GM19468 (cell line): Measurements from ENCODE around the gene SGO2.

Experiments
- ATAC-seq: cut with Tn5 transposase; IDR thresholded peaks from one replicate; pipeline ENCODE4 v1.9.1; 2021; ENCODE audit warnings: mild to moderate bottlenecking, moderate library complexity, moderate number of reproducible peaks; ENCODE audit not compliant: unreplicated experiment; ENCODE audit errors: extremely low read depth

Gene SGO2, protein sequence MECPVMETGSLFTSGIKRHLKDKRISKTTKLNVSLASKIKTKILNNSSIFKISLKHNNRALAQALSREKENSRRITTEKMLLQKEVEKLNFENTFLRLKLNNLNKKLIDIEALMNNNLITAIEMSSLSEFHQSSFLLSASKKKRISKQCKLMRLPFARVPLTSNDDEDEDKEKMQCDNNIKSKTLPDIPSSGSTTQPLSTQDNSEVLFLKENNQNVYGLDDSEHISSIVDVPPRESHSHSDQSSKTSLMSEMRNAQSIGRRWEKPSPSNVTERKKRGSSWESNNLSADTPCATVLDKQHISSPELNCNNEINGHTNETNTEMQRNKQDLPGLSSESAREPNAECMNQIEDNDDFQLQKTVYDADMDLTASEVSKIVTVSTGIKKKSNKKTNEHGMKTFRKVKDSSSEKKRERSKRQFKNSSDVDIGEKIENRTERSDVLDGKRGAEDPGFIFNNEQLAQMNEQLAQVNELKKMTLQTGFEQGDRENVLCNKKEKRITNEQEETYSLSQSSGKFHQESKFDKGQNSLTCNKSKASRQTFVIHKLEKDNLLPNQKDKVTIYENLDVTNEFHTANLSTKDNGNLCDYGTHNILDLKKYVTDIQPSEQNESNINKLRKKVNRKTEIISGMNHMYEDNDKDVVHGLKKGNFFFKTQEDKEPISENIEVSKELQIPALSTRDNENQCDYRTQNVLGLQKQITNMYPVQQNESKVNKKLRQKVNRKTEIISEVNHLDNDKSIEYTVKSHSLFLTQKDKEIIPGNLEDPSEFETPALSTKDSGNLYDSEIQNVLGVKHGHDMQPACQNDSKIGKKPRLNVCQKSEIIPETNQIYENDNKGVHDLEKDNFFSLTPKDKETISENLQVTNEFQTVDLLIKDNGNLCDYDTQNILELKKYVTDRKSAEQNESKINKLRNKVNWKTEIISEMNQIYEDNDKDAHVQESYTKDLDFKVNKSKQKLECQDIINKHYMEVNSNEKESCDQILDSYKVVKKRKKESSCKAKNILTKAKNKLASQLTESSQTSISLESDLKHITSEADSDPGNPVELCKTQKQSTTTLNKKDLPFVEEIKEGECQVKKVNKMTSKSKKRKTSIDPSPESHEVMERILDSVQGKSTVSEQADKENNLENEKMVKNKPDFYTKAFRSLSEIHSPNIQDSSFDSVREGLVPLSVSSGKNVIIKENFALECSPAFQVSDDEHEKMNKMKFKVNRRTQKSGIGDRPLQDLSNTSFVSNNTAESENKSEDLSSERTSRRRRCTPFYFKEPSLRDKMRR

DNA sequence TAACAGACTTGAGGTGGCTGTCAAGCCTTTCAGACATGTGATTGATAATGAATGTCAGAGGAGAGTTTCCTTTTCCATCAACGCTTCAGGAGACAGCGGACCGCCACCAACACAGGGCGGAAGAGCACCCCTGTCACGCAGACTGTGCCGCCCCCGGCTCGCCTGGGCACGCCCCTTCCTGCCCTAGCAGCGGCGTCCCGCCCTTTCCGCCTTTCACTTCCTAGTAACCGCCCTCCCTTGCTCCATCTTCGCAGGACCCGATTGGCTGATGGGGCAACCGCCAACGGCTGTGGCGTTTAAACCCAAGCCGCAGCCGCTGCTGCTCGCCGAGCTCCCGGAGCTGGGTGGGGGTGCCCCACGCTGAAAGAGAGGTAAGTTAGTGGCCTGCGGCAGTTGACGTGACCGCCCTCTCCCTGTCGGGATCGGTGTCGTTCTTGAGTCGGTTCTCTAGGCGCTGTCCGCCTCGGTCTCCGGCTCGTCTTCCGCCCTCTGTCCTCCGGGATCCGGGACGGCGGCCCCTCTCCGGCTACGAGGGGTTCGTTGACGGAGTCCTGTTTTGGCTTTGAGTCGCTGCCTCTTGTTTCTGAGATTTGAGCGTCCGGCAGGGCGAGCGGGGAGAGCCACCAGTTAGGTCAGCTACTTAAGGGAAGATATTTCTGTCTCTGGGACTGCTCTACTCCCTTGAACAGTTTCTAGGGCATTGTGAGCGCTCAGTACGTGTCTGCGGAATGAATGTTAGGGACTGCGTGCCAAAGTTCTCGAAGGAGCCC lies at the start of gene SGO2:
Gene SGO2, plus strand, starts transcription at position 326 of the 770 bp plus-strand sequence. CDS start 6,769 bp downstream, outside the sequence.
- ATAC-seq, result peak; percentile 99

DNA sequence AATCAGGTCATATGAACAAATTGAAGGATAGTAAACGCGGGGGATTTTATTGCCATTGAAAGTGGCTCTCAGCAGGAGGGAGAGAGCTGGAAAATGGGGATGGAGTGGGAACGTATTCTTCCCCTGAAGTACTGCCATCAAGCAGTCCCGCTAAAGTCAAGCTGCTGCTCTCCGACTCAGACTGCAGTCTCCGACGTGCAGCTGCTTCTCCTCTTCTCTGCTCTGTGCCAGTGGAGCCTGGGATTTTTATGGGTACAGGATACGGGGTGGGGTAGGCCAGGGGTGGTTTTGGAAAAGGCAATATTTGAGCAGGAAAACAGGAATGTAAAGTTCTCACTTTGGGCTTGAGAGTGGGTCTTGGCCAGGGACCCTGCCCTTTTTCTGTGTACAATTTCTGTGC lies 49.2 kb upstream of the SGO2 start:
- no peak for ATAC-seq

DNA sequence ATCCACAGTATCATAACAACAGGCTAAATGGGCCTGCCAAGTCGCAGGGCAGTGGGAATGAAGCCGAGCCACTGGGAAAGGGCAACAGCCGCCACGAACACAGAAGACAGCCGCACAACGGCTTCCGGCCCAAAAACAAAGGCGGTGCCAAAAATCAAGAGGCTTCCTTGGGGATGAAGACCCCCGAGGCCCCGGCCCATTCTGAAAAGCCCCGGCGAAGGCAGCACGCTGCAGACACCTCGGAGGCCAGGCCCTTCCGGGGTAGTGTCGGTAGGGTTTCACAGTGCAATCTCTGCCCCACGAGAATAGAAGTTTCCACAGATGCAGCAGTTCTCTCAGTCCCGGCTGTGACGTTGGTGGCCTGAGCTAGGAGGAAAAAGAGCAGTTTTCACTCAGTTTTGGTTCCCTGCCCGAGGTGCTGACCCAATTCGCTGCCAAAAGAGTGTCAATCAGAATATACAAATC lies 48.3 kb upstream of the SGO2 start:
- ATAC-seq, result no peak

DNA sequence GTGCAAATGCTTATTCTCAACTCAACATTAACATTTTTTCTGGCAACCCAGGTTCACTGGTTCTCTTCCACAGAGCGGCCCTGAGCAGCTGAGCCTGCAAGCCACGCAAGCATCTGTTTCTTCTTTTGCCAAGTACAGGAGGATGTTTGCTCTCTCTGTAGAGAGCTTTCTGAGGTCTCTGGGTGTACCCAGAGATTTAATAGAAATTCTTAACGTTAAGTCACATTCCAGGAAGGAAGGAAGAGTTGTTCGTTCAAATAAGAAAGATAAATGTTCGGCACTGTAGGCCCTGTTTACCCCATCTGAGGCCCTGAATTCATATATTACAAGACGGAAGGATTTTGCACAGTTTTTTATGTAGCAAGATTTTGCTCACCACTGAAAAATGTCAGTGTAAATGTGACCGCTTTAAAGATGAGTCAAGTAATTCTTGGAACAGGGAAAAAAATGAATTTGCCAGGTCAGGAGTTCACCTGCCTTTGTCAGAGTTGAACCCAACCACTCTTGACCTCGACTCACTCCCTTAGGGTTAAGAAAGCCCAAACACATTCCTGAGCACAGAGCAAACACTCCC lies 46.2 kb upstream of the SGO2 start:
- no peak for ATAC-seq

DNA sequence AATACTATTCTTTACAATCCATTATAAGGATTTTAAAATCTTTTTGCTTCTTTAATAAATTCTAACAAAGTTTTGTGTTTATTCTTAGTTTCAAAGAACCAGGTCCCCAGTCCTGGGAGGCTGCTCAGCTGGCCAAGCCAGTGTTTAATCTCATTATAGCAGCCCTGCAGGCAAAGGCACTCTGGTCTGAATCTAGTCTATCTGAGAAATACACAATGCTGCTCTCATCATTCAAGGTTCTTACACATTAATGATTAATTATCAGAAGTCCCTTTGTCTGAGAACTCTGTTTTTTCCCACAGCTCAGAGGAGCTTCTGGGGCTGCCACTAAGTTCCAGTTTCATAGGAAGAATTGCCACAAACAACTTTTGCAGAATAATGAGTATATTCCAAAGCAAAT lies 43.8 kb upstream of the SGO2 start:
- peak; percentile 53 for ATAC-seq

DNA sequence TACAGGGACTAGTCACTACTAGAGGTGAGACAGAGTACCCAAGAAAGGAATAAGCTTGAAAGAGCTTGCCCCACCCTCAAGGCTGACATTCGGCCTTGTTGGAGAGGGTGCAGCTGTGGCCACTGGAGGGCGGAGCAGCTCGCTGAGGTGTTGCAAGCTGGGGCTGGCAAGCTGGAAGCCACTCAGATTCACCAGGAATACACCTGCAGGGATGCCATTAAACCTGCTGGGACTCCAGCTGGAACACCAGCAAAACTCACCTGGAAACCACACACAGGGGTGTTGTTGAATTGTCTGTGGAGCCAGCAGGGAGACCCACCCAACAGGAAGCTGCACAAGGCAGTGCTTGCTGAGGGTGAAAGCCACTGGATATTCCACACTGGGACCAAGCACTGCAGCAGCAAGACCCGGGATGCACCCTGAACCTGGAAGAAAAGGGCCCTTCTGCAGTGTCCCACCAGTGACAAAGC lies 42.2 kb upstream of the SGO2 start:
- no peak for ATAC-seq

DNA sequence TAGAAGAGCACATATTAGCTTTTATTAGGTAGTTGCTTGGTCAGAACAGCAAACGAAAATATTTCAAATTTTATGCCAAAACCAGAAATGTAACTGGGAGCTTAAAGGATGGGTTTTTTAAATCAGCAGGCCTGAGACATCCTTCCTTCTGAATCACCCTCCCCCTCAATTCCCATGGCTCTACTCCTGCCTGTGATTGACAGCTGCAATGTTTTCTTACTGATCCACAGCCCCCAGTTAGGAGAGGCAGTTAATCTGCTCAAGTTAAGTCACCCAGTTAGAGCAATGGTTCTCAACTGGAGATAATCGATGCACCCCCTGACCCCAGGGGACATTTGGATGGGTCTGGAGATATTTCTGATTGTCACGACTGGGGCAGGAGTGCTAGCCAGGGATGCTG lies 41.1 kb upstream of the SGO2 start:
- no peak for ATAC-seq

DNA sequence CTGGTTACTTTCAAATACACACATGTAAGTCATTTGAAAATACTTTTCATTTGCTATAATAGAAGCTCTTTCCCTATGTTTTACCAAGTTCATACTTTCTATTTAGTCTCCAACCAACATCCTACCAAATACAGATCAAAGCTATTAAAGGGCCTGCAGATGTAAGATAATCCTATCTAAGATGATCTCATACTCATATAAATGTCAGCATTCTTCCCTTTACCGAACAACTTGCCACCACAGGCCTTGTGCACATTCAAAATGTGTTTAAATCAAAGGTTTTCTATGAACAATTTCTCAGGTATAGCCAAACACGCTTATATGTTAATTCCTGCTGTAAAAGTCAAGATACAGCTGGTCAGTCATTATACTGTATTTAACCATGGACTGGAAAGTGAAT lies 39.5 kb upstream of the SGO2 start:
- ATAC-seq, result no peak

DNA sequence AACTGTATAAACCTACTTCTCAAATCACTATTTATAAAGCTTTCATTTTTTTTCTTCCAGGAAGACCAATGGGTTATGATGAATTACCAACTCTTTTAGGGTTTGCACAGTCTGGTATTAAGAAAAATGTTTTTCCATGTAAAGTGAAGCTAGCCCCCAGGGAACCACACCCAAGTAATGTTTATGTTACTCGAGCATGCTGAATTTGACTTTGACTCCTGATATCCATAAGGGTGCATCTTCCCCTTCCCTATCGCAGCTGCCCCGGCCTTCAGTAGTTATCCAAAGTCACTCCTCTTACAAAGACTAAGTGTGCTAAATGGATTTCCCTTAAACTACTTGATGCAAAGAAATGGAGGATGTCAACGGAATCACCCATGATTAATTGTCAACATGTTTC lies 37.8 kb upstream of the SGO2 start:
- ATAC-seq, result no peak

DNA sequence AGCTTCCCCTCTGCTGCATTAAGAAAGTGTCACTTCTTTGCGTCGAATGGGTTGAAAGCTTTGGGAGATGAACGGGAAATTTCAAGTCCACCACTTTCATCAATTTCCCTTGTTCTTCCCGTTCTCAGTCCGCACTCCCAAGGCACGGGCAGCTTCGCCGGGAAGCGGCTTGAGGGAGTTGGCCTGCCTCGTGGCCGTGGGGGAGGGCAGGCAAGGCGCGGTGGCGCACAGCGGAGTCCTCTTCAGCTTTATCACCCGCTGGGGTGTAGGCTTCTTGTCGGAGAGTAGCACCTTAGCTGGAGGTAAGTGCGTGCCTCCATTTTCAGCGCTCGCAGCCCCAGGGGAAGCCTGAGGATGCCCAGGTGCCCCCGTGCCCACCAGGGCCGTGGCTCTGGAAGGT lies 36.0 kb upstream of the SGO2 start:
- no peak for ATAC-seq

DNA sequence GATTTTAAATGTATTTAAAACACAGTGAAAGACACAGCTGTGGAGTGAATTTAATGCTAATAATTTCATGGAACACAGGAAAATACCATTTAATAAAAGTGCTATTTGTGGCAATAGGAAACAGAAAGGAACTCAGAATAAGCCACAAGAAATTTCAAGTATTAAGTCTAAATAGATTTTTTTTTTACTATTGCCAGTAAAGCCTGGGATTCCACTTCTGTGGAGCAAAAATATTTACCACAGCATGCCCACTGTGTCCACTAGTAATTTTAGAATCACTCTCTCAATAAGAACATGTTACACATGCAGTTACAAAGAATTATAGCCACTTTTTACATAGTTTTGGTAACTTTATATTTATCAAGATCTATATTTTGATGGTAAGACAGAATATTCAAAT lies 33.4 kb upstream of the SGO2 start:
- ATAC-seq, result no peak

DNA sequence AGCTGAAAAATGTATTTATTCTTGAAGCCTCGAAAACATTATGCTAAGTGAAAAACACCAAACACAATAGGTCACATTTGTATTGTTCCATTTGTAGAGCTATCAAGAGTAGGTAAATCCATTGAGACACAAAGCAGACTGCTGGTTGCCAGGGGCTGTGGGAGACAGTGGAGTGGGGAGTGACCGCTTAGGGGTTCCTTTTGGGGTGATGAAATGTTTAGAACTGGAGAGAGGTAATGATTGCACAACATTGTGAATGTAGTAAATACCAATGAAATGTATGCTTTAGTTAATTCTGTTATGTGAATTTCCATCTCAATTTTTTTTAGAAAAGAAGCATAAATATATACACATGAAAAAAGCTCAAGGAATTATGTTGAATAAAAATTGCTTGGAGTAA lies 32.0 kb upstream of the SGO2 start:
- ATAC-seq, result no peak

DNA sequence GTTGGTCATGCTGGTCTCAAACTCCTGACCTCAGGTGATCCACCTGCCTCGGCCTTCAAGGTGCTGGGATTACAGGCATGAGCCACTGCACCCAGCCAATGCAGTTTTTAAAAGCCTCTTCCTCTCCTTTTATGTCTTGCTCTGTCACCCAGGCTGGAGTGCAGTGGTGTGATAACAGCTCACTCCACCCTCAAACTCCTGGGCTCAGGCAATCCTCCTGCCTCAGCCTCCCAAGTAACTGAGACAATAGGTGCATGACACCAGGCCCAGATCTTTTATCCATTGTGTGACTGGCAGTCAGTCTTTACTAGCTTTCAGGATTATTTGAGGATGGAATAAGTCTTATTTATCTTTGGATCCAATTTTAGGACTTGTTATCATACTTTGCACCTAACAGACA lies 29.3 kb upstream of the SGO2 start:
- ATAC-seq, result no peak

DNA sequence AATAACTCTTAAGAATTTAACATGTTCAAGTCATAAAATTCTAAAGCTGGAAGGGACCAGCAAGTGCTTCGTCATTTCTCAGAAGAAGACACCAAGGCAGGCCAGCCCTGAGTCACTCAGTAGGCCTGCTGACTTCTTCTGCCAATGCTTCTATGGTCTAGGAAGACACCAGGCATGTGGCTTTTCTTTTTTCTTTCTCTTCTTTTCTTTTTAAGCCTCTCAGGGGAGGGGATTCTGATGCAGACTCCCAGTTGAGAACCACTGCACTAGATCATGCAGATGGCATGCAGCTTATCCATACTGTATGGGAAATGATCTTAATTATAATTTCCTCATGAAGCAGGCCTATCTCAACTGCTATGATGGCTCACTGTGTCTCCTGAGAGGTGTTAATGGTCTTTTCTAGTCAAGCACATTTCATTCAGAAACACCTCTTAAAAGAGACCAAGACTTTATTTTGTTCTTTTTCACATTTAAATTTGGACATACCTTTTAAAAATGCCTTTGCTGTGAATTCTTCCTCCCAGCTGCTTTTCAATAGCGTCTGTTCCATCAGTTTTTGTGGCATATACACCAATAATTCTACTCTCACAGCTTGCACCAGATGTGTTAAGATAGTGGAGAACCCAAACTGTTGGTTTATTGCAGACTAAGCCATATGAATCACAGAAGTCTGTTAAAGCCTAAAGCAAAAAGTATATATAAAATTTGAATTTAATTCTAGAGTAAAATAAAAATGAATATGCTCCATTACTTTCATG lies 27.4 kb upstream of the SGO2 start:
- no peak for ATAC-seq

DNA sequence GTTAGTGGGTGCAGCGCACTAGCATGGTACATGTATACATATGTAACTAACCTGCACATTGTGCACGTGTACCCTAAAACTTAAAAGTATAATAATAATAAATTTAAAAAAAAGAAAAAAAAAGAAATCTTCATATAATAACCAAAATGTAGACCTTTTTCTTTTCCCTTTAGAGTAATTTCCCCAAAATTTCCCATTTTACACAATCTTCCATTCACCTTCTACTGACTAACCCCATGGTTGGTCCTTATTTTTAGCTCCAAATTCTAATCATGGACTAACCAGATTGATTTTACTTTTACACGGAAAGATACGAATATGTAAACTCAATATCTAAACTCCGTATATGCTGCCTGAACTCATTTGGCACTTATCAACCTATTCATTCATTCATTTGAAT lies 23.8 kb upstream of the SGO2 start:
- no peak for ATAC-seq

DNA sequence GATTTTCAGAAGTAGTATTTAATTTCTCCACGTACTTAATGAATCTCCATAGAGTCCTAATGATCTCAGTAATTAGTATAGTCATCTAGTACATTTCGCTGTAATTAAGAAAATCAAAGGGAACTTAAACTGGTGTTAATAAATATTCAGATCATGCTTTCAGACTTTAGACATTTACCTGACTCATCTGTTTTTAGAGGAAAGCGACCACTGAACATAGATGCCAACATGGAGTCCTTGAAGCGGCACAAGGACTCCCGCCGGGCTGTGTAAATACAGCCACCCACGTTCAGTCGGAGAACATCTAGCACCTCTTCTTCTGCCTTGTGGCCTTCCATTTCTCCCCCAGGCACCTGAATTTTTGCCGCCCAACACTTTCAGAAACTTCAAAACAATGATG lies 19.3 kb upstream of the SGO2 start:
- ATAC-seq, result no peak

DNA sequence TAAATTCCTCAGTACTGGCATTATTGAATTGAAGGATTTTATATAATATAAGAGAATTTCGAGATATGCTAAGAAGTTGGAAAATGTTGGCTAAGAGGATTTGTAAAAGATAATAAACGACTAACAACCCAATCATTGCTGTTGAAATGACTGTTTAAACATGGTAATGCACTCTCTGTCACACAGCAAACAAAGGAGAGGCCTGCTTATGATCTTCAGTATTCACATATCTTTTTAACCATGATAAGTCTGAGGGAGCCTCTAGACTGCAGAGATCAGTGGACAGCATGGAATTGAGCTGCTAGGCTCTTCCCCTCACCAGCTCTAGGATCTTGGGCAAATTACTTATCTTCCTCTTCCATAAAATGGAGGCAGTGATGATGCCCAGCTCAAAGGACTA lies 18.8 kb upstream of the SGO2 start:
- ATAC-seq, result no peak

DNA sequence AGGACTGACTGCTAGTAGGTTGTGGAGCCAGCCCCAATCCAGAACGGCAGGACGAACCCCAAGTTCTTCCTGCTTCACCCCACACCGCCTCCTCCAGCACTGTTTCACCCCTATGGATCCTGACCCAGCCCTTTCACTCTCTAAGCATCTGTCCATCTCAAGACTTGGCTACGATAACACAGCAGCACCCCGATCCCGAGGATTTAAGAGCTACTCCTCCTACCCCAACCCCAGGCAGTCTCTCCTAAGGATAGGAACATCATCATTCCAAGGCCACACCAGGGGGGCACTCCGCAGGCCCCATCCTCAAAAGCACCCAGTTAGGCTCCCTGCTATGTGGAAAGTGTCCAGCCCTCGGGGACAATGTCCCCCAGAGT lies 16.8 kb upstream of the SGO2 start:
- ATAC-seq, result no peak
